ENCODE results near the gene ANTXR1.

ANTXR1 gene

GRCh38 chr2:69291721-69292120, 278.7 kb downstream of the ANTXR1 start:
- no peak for DNase-seq

- no peak for DNase-seq
Observed at GRCh38 chr2:69292256-69292655, 279.3 kb downstream of the ANTXR1 start.

DNA sequence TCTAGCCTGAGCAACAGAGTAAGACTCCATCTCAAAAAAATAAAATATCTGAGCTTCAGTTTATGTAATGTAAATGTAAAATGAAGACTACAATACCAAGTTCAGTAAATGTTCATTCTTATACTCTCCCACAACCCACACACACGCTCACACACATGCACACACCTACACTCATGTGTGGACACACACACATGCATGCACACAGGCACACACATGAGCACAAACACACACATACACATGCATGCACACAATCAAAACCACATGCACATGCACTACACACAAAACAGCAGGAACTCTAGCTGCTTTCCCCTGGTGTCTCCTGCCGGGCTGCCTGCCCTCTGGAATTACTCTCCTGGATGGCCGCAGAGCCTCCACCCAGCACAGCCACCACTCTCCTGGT, 283.4 kb downstream of the ANTXR1 start:
- no peak for DNase-seq

- no peak for DNase-seq
Observed at GRCh38 chr2:69297216-69297615, 284.2 kb downstream of the ANTXR1 start.

GRCh38 chr2:69298261-69298660, 285.3 kb downstream of the ANTXR1 start:
- DNase-seq, result no peak

GRCh38 chr2:69298862-69299261, 285.9 kb downstream of the ANTXR1 start:
- no peak for DNase-seq

All from activated CD8-positive, alpha-beta memory T cell treated with anti-CD3 and anti-CD28 coated beads, Interleukin-2, amount 50 U/mL, for 48 hours (primary cell).